Measurements from ENCODE around the gene PCDHGA1. TPM values are rescaled to one million over a fixed set of nuclear protein-coding genes. Genes with fewer than 3 reads are reported as not detected.

The PCDHGA1 gene
- total and polyA plus RNA-seq, 9 of the 15 experiments (the other 6 are each of a cell fraction or from before 2014, with no cell fraction given) = 0.05 to 0.26 (median 0.18) TPM; not detected in 2

GRCh38 chr5:141320225-141321169, 9.8 kb upstream of the PCDHGA1 start, which contains the start of gene TAF7 (continued):
- 0 out of 2 replicates have a peak, but pooled peaks have one; percentile 25 for TF ChIP-seq ZNF592 (IDR thresholded peaks at IDR 0.05)
- no peak for TF ChIP-seq FOXJ3 (CRISPR knock-in tag; IDR thresholded peaks at IDR 0.05)
- peak; percentile 25; the same call in 1 of the 2 replicates for TF ChIP-seq ARID1B (IDR thresholded peaks at IDR 0.05)
- no peak for TF ChIP-seq CEBPB (tag; IDR thresholded peaks at IDR 0.05)
- TF ChIP-seq TAF7 (tag; IDR thresholded peaks at IDR 0.05) = no peak
- peak; percentile 93 for TF ChIP-seq SOX6 (IDR thresholded peaks at IDR 0.05)
- TF ChIP-seq RBM14 (IDR thresholded peaks at IDR 0.05; ENCODE audit: borderline replicate concordance, insufficient read depth, low read depth, low read length) = no peak
- no peak for TF ChIP-seq ZSCAN32 (CRISPR knock-in tag; IDR thresholded peaks at IDR 0.05)
- no peak for TF ChIP-seq ZNF347 (CRISPR knock-in tag; IDR thresholded peaks at IDR 0.05; ENCODE audit: low read depth)
- TF ChIP-seq THRAP3 (IDR thresholded peaks at IDR 0.05; ENCODE audit: borderline replicate concordance) = no peak
- peak; percentile 14; the same call in 1 of the 2 replicates for TF ChIP-seq NFIC (IDR thresholded peaks at IDR 0.05)
- TF ChIP-seq ATF2 (CRISPR knock-in tag; IDR thresholded peaks at IDR 0.05) = no peak
- TF ChIP-seq ZBTB2 (IDR thresholded peaks at IDR 0.05) = peak; percentile 91
- peak; percentile 89 for TF ChIP-seq PML (IDR thresholded peaks at IDR 0.05; ENCODE audit: low read length)
- peak; percentile 67; the same call in 1 of the 2 replicates for TF ChIP-seq HLTF (IDR thresholded peaks at IDR 0.05)
- peak; percentile 22; the same call in 1 of the 2 replicates for TF ChIP-seq NCOA1 (IDR thresholded peaks at IDR 0.05; ENCODE audit: low read depth)
- peak; percentile 73; the same call in 1 of the 2 replicates for TF ChIP-seq ZNF395 (CRISPR knock-in tag; IDR thresholded peaks at IDR 0.05)
- no peak for TF ChIP-seq JUNB (CRISPR knock-in tag; conservative IDR thresholded peaks at IDR 0.05)
- TF ChIP-seq PRPF4 (IDR thresholded peaks at IDR 0.05; ENCODE audit: insufficient read depth, low read depth, low read length, poor library complexity, severe bottlenecking) = no peak
- TF ChIP-seq ZNF695 (CRISPR knock-in tag; IDR thresholded peaks at IDR 0.05) = no peak

All from K562 (cell line).